ENCODE measurements around the gene ITPR3.

Gene ITPR3

DNA sequence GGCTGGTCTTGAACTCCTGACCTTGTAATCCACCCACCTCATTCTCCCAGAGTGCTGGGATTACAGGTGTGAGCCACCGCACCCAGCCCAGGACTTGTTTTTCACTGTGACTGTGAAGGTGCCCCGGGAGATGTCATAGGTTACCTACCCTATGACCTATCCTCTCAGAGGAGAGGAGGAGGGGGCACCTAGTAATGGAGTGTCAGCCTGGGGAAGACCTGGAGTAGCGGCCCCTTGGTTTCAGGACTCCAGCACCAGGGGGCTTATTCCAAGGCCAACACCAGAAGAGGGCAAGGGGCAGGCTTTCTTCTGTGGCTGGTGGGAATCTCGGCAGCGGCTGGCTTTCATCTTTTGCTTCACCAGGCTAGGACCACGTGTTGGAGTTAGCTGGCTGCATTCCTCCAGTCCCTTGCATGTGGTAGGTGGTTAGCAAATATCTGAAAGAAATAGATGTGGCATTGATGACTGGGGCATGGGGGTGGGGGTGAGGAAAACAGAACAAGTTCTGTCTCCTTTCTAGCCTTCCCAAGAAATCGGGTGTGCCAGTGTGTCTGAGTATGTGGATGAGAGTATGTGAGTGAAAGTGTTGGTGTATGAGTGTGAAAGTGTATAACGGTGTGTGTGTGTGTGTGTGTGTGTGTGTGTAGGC lies 7.9 kb upstream of the ITPR3 start:
- no peak for DNase-seq (ENCODE audit: low spot score)
- H3K27ac ChIP-seq = peak overlapping the region in 1 of 2 donors; percentile 65
- no peak overlapping the region for H3K4me3 ChIP-seq
- TF ChIP-seq, protein P1, sequence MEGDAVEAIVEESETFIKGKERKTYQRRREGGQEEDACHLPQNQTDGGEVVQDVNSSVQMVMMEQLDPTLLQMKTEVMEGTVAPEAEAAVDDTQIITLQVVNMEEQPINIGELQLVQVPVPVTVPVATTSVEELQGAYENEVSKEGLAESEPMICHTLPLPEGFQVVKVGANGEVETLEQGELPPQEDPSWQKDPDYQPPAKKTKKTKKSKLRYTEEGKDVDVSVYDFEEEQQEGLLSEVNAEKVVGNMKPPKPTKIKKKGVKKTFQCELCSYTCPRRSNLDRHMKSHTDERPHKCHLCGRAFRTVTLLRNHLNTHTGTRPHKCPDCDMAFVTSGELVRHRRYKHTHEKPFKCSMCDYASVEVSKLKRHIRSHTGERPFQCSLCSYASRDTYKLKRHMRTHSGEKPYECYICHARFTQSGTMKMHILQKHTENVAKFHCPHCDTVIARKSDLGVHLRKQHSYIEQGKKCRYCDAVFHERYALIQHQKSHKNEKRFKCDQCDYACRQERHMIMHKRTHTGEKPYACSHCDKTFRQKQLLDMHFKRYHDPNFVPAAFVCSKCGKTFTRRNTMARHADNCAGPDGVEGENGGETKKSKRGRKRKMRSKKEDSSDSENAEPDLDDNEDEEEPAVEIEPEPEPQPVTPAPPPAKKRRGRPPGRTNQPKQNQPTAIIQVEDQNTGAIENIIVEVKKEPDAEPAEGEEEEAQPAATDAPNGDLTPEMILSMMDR (IDR thresholded peaks at IDR 0.05) = no peak

DNA sequence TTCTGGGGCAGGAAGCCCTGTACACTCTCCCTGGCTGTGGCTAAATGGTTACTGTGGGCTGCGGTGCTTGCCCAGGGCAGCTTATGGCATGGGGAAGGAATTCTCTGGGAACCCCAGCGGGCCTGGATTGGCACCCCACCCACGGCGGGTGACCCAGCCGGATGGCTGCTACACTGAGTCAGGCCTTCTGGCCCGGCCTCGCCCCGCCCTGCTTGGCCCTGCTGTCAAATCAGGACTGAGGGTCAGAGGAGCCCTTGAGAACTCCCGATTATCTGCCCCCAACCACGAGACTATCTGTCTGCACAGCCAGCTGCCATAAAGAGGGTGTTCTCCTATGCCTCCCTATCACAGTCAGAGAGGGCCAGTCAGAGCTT lies 7.3 kb upstream of the ITPR3 start:
- peak overlapping the region in 1 of 2 donors; percentile 65 for H3K27ac ChIP-seq
- TF ChIP-seq, protein P1 (IDR thresholded peaks at IDR 0.05) = no peak
- no peak overlapping the region for H3K4me3 ChIP-seq
- no peak for DNase-seq (ENCODE audit: low spot score)

DNA sequence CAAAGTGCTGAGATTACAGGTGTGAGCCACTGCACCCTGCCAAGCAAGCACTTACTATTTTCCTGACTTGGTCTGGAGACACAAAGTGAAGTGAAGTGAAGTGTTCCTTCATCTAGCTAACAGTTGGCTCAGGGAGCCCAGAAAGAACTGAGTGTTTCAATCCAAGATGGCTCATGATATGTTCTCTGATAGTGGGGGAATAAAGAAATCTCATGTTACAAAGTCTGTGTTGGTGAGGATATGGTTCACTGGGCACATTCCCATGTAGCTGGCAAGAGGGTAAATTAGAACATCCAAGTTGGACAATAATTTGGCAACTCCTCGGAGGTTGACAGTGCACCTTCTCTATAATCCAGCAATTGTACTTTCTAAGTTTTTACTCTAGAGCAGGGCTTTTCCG lies 5.0 kb upstream of the ITPR3 start:
- TF ChIP-seq, protein P1 (IDR thresholded peaks at IDR 0.05) = no peak
- DNase-seq (ENCODE audit: low spot score) = no peak
- Histone ChIP-seq H3K4me3 (no peak overlapping the region), H3K27ac (no peak overlapping the region)

DNA sequence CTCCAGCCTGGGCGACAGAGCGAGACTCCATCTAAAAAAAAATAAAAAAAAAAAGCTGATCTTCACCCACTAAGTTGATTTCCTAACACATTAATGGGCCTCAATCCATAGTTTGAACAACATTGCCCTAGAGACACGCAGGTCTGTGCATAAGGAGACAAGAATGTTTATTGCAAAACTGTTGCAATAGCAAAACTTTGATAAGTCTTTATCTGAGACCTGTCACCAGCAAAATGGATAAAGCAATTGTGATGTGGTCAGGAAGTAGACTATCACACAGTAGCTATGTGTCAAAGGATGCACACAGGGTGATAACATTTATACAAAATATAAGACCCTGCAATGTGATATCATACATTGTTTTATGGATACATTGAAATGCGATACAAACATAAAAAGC lies 4.2 kb upstream of the ITPR3 start:
- TF ChIP-seq, protein P1 (IDR thresholded peaks at IDR 0.05) = no peak
- Histone ChIP-seq H3K27ac (no peak overlapping the region), H3K4me3 (no peak overlapping the region)
- no peak for DNase-seq (ENCODE audit: low spot score)

DNA sequence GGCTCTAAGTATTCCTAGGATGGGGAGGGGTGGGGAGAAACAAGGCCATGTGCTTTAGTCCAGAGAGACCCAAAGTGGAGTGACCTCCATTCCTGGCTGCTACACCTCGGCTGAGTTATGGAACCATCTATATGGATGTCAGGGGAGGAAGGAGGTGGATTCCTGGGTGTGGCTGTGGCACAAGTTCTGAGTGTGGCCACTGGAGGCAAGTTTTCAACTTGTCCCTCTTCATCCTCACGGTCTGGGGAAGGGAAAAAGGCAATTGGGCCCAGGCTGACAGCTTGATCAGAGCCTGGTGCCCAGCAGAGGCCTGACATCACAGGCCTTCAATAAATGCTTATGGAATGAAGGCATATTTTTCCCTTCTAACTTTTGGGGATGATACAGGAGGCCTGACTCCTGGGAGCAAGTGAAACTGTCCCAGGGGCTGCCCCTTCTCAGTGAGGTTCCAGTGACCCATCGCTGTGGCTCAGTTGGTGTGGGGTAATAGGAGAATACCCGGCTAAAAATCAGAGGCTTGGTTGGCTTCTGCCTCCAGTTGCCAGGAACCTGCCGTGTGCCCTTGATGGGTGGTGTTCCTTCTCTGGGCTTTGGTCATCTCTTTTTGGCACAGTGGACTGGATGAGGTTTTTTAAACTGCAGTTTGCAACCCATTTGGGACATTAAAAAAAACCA lies 1.8 kb upstream of the ITPR3 start:
- TF ChIP-seq, protein P1 (IDR thresholded peaks at IDR 0.05) = no peak
- peak overlapping the region; percentile 4 to 81 for H3K27ac ChIP-seq
- no peak for DNase-seq (ENCODE audit: low spot score)
- H3K4me3 ChIP-seq = no peak overlapping the region

DNA sequence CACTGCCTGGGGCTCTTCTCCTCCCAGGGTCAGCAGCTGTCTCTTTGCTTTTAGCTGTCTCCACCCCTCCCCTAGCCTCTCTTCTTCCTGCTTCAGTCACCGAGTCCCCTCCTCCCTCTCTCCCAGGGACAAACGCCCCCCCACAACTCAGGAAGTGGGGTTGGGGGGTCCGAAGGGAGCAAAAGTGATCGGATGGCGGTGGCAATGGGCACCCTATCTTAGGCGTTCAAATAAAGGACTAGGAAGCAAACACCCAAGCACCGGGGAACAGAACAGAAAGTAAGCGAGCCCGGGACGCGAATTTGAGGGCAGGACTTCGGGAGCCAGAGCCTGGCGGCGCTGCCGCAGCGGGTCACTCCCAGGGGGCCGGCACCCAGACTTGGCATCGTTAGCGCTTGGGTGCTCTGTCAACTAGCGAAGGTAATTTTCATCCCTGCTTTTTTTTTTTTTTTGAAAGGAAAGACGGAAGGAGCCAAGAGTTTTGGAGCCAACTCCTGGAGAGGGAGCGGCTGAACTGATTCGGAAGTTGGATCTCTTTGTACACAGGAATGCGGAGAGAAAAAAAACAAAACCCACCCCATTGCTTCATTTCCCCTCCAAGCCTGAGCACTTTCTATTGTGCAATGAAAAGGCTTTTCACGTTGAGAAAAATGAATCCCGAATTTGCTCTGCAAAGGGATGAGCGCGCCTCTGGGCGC lies 815 bp upstream of the ITPR3 start:
- Histone ChIP-seq H3K4me3 (peak overlapping the region; percentile 86), H3K27ac (peak overlapping the region; percentile 4 to 89)
- TF ChIP-seq, protein P1 (IDR thresholded peaks at IDR 0.05) = no peak
- no peak for DNase-seq (ENCODE audit: low spot score)
